ENCODE data around the gene CYBRD1. TPM values are rescaled to one million over a fixed set of nuclear protein-coding genes. Genes with fewer than 3 reads are reported as not detected.
"Not testable (repeated sequence)": the region's sequence is repeated elsewhere in the genome, so short reads cannot be mapped to it uniquely, and the experiment has no call there.

The CYBRD1 gene
- total and polyA plus RNA-seq, 2 donors (not counting 1 experiment from before 2014, with no cell fraction given) = 227 to 250 TPM

DNA sequence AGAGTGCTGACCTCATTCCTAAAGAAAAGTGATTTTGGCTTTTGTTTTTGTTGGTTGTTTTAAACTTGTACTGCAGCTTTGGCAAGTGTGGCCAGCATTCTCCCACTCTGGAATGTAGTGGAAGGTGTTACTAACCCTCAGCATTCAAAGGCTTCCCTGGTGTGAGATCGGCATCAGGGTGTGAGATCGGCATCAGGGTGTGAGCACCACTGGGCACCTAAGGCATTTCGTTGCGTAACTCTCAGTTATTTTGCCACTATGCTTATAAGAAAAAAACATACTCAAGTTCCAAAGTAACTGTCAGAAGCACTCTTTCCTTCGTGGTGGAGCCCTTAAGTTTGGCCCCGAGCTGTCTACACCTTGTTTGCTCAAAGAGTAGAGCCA, 1.7 kb downstream of the CYBRD1 start:
- Histone ChIP-seq H3K4me3 (replicated peaks in 1 of 4; ENCODE audit: control extremely low read depth in 1 of 4, insufficient read depth in 1 of 4, low read depth in 3 of 4, low read length in 4 of 4) (peak overlapping the region; percentile 73 to 96 (median 90)), H3K79me2 (ENCODE audit: control insufficient read depth, insufficient read depth, low read length) (peaks cover 40% of the 10 kb centered on the region), H2AFZ (ENCODE audit: low read length) (peak overlapping the region; percentile 79), H3K27ac (ENCODE audit: insufficient read depth, low read length) (peak overlapping the region; percentile 31), H3K36me3 (ENCODE audit: control insufficient read depth, insufficient read depth, low read length) (no peaks in the 10 kb centered on the region), H3K27me3 (ENCODE audit: control insufficient read depth, insufficient read depth, low read length) (no peaks in the 10 kb centered on the region), H3K4me2 (ENCODE audit: extremely low read depth, insufficient read depth, low read length) (peak overlapping the region; percentile 87), H3K9me3 (ENCODE audit: control insufficient read depth, insufficient read depth, low read depth, low read length) (no peaks in the 10 kb centered on the region), H3K4me1 (ENCODE audit: control insufficient read depth, extremely low read depth, insufficient read depth, low read length) (peaks cover 5% of the 10 kb centered on the region), H4K20me1 (ENCODE audit: control insufficient read depth, extremely low read depth, insufficient read depth, low read length) (no peaks in the 10 kb centered on the region), H3K9ac (ENCODE audit: insufficient read depth, low read length) (no peak overlapping the region)
- no peak for TF ChIP-seq EZH2 (IDR thresholded peaks at IDR 0.05; ENCODE audit: low read length, missing control alignments)
- TF ChIP-seq, protein P1, sequence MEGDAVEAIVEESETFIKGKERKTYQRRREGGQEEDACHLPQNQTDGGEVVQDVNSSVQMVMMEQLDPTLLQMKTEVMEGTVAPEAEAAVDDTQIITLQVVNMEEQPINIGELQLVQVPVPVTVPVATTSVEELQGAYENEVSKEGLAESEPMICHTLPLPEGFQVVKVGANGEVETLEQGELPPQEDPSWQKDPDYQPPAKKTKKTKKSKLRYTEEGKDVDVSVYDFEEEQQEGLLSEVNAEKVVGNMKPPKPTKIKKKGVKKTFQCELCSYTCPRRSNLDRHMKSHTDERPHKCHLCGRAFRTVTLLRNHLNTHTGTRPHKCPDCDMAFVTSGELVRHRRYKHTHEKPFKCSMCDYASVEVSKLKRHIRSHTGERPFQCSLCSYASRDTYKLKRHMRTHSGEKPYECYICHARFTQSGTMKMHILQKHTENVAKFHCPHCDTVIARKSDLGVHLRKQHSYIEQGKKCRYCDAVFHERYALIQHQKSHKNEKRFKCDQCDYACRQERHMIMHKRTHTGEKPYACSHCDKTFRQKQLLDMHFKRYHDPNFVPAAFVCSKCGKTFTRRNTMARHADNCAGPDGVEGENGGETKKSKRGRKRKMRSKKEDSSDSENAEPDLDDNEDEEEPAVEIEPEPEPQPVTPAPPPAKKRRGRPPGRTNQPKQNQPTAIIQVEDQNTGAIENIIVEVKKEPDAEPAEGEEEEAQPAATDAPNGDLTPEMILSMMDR (conservative IDR thresholded peaks at IDR 0.05 in 1 of 2, IDR thresholded peaks at IDR 0.05 in 1 of 2; ENCODE audit: low read depth in 1 of 2, low read length in 2 of 2) = no peak
- DNase-seq (ENCODE audit: low read depth in 2 of 2) = peak; percentile 35 to 66

- no peak overlapping the region for H3K27ac ChIP-seq (ENCODE audit: insufficient read depth, low read length)
- no peak overlapping the region for H3K4me3 ChIP-seq (replicated peaks in 1 of 4; ENCODE audit: control extremely low read depth in 1 of 4, insufficient read depth in 1 of 4, low read depth in 3 of 4, low read length in 4 of 4)
- no peak for DNase-seq (ENCODE audit: low read depth in 2 of 2)
- H3K9me3 ChIP-seq (ENCODE audit: control insufficient read depth, insufficient read depth, low read depth, low read length) = no peaks in the 10 kb centered on the region
- no peaks in the 10 kb centered on the region for H3K27me3 ChIP-seq (ENCODE audit: control insufficient read depth, insufficient read depth, low read length)
- peaks cover 6% of the 10 kb centered on the region for H3K4me1 ChIP-seq (ENCODE audit: control insufficient read depth, extremely low read depth, insufficient read depth, low read length)
- H3K79me2 ChIP-seq (ENCODE audit: control insufficient read depth, insufficient read depth, low read length) = peaks cover 39% of the 10 kb centered on the region
- H4K20me1 ChIP-seq (ENCODE audit: control insufficient read depth, extremely low read depth, insufficient read depth, low read length) = no peaks in the 10 kb centered on the region
- H3K4me2 ChIP-seq (ENCODE audit: extremely low read depth, insufficient read depth, low read length) = no peak overlapping the region
- no peaks in the 10 kb centered on the region for H3K36me3 ChIP-seq (ENCODE audit: control insufficient read depth, insufficient read depth, low read length)
- H3K9ac ChIP-seq (ENCODE audit: insufficient read depth, low read length) = no peak overlapping the region
- TF ChIP-seq, protein P1 (conservative IDR thresholded peaks at IDR 0.05 in 1 of 2, IDR thresholded peaks at IDR 0.05 in 1 of 2; ENCODE audit: low read depth in 1 of 2, low read length in 2 of 2) = peak; percentile 47 to 70
- TF ChIP-seq EZH2 (IDR thresholded peaks at IDR 0.05; ENCODE audit: low read length, missing control alignments) = no peak
- no peak overlapping the region for H2AFZ ChIP-seq (ENCODE audit: low read length)
Measured at GRCh38 chr2:171529914-171530313, 7.6 kb downstream of the CYBRD1 start.

DNA sequence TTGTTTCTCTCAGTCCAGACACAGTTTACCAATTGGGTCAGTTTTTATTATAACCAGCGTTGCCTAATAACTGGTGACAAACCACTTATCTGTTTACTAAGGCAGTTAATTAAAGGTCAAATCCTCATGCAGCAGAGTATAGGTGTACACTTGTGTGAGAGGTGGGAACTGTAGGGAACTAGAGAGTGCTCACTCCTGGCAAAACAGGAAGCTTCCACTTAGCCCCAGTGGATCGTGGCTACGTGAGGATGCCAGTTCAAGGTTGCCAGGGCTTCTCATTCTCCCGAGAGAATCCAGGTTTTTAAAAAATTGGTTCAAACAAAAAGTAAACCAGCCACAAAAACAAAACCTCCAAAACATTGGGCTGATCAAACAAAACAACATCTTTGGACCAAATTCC, 8.1 kb downstream of the CYBRD1 start:
- Histone ChIP-seq H3K9ac (ENCODE audit: insufficient read depth, low read length) (no peak overlapping the region), H3K4me2 (ENCODE audit: extremely low read depth, insufficient read depth, low read length) (peak overlapping the region; percentile 83), H2AFZ (ENCODE audit: low read length) (no peak overlapping the region), H3K79me2 (ENCODE audit: control insufficient read depth, insufficient read depth, low read length) (peaks cover 34% of the 10 kb centered on the region), H3K27ac (ENCODE audit: insufficient read depth, low read length) (peak overlapping the region; percentile 12), H3K4me3 (replicated peaks in 1 of 4; ENCODE audit: control extremely low read depth in 1 of 4, insufficient read depth in 1 of 4, low read depth in 3 of 4, low read length in 4 of 4) (no peak overlapping the region), H3K36me3 (ENCODE audit: control insufficient read depth, insufficient read depth, low read length) (no peaks in the 10 kb centered on the region), H4K20me1 (ENCODE audit: control insufficient read depth, extremely low read depth, insufficient read depth, low read length) (no peaks in the 10 kb centered on the region), H3K9me3 (ENCODE audit: control insufficient read depth, insufficient read depth, low read depth, low read length) (no peaks in the 10 kb centered on the region), H3K4me1 (ENCODE audit: control insufficient read depth, extremely low read depth, insufficient read depth, low read length) (peaks cover 6% of the 10 kb centered on the region), H3K27me3 (ENCODE audit: control insufficient read depth, insufficient read depth, low read length) (no peaks in the 10 kb centered on the region)
- TF ChIP-seq EZH2 (IDR thresholded peaks at IDR 0.05; ENCODE audit: low read length, missing control alignments) = no peak
- TF ChIP-seq, protein P1 (conservative IDR thresholded peaks at IDR 0.05 in 1 of 2, IDR thresholded peaks at IDR 0.05 in 1 of 2; ENCODE audit: low read depth in 1 of 2, low read length in 2 of 2) = no peak
- no peak for DNase-seq (ENCODE audit: low read depth in 2 of 2)

DNA sequence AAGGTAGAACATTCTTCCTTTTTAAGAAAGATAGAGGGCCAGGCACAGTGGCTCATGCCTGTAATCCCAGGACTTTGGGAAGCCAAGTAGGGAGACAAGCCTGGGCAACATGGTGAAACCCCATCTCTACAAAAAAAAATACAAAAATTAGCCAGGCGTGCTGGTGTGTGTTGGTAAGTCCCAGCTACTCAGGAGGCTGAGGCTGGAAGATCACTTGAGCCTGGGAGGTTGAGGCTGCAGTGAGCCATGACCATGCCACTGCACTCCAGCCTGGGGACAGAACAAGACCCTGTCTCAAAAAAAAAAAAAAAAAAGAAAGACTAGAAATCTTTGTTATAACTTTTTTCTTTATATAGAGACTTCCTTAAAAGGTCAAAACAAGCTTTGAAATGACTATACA, 8.6 kb downstream of the CYBRD1 start:
- Histone ChIP-seq H3K27ac (ENCODE audit: insufficient read depth, low read length) (peak overlapping the region; percentile 49), H3K4me3 (replicated peaks in 1 of 4; ENCODE audit: control extremely low read depth in 1 of 4, insufficient read depth in 1 of 4, low read depth in 3 of 4, low read length in 4 of 4) (peak overlapping the region in 3 of 4 experiments; percentile 13 to 34 (median 17)), H3K79me2 (ENCODE audit: control insufficient read depth, insufficient read depth, low read length) (peaks cover 34% of the 10 kb centered on the region), H3K4me2 (ENCODE audit: extremely low read depth, insufficient read depth, low read length) (peak overlapping the region; percentile 83)
- not testable (repeated sequence) for H2AFZ ChIP-seq (ENCODE audit: low read length); H3K9ac ChIP-seq (ENCODE audit: insufficient read depth, low read length); H3K27me3 ChIP-seq (ENCODE audit: control insufficient read depth, insufficient read depth, low read length); H3K36me3 ChIP-seq (ENCODE audit: control insufficient read depth, insufficient read depth, low read length); H4K20me1 ChIP-seq (ENCODE audit: control insufficient read depth, extremely low read depth, insufficient read depth, low read length); H3K4me1 ChIP-seq (ENCODE audit: control insufficient read depth, extremely low read depth, insufficient read depth, low read length); H3K9me3 ChIP-seq (ENCODE audit: control insufficient read depth, insufficient read depth, low read depth, low read length); DNase-seq (ENCODE audit: low read depth in 2 of 2)
